ENCODE results near the gene WDPCP. TPM values are rescaled to one million over a fixed set of nuclear protein-coding genes. Genes with fewer than 3 reads are reported as not detected.

WDPCP gene
- total and polyA plus RNA-seq, 10 donors, result 2.1 to 20.0 (median 13.3) TPM

DNA sequence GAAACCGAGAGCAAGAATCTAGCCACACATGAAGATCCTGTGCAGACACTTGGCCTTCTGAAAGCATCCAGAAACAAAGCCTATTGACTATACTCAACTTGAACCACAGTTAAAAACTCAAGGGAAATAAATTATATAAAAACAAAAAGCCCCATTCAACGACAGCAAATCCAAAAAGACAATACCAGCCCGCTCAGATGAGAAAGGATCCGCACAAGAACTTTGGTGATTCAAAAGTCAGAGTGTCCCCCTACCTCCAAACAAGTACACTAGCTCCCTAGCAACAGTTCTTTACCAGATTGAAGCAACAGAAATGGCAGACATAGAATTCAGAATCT is 163.2 kb downstream of the WDPCP start:
- DNase-seq, result no peak
- H3K36me3 ChIP-seq, result peaks cover 0 to 8% (median 0%) of the 10 kb centered on the region in 6 donors
- H3K9me3 ChIP-seq, result peaks cover 0 to 31% (median 13%) of the 10 kb centered on the region in 8 donors
- no peaks in the 10 kb centered on the region for H3K27me3 ChIP-seq (replicated peaks in 1 of 7)
- WGBS, 5 donors, result 73 to 93% (median 83%) methylated on average over 4 of the region's 4 CpGs
- H3K27ac ChIP-seq, result no peak overlapping the region
- intact Hi-C loops (cut with DNase I; ENCODE audit: low total_unique reads), result no loop called here
- TF ChIP-seq CTCF (IDR thresholded peaks at IDR 0.05 in 8 of 11, conservative IDR thresholded peaks at IDR 0.05 in 3 of 11) (peak in 1 of 11 experiments; percentile 3), POLR2AphosphoS5 (IDR thresholded peaks at IDR 0.05) (no peak), POLR2A (IDR thresholded peaks at IDR 0.05) (no peak)
- no peak overlapping the region for H3K4me3 ChIP-seq
- no peaks in the 10 kb centered on the region for H3K4me1 ChIP-seq

DNA sequence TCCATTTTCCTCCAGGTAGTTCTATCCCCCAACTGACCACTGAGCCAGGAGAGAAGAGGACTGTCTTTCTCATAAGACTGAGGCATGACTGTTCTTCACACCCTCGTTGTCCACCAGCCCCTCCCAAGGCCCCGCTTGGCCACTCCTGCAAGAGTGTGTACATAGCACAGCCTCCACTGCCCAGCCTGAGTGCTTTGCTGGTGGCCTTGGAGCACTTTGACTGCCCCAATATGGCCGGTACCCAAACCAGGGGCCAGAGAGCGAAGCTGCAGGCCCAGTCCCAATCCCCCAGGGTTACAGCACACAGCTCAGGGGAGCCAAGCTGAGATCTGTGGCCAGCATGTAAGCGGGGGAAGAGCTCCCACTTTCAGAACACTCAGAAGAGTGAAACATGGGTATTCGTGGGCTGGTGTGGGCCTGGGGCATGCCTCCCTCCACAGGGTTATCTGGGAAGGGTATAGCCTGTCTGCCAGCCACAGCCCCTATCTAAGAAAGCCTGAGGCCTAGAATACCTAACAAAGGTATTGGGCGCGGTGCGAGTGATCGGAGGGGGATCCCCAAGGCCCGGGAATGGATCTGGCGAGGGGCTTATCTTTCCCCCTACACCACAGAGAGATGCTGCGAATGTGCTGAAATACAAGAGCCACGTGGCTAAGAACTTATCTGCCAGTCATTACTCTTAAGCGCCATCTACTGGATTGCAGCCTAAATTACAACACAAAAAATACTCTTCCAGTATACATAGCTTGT is 163.8 kb downstream of the WDPCP start:
- DNase-seq, result no peak
- Histone ChIP-seq H3K36me3 (peaks cover 0 to 8% (median 0%) of the 10 kb centered on the region in 6 donors), H3K4me3 (no peak overlapping the region), H3K27ac (no peak overlapping the region), H3K27me3 (replicated peaks in 1 of 7) (no peaks in the 10 kb centered on the region), H3K9me3 (peaks cover 0 to 29% (median 13%) of the 10 kb centered on the region in 8 donors), H3K4me1 (no peaks in the 10 kb centered on the region)
- WGBS, 5 donors, result 75 to 86% (median 80%) methylated on average over 11 to 15 of the region's 15 CpGs
- TF ChIP-seq CTCF (IDR thresholded peaks at IDR 0.05 in 8 of 11, conservative IDR thresholded peaks at IDR 0.05 in 3 of 11), result peak in 6 of 11 experiments; percentile 19 to 55 (median 36)
- no peak for TF ChIP-seq POLR2A (IDR thresholded peaks at IDR 0.05)
- intact Hi-C loops (cut with DNase I; ENCODE audit: low total_unique reads), result no loop called here

DNA sequence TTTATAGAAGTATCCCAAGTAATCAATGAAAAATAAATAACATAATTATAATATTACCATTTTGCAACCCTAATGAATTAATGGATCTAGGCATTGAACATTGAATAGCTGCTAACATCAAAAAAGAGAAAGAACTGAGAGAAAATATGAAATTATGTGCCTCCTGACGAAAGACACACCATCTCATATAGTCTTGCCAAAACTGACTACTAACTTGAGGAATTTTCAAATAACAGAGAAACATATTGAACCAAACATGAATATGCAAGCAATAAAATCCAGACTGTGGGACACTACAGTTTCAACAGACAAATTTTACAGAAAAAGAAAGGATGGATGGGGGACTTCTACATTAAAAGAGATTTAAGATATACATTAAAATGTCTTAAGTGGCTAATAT is 165.7 kb downstream of the WDPCP start:
- H3K9me3 ChIP-seq, result peaks cover 0 to 14% (median 2%) of the 10 kb centered on the region in 8 donors
- TF ChIP-seq POLR2A (IDR thresholded peaks at IDR 0.05) (no peak), POLR2AphosphoS5 (IDR thresholded peaks at IDR 0.05) (no peak), CTCF (IDR thresholded peaks at IDR 0.05 in 8 of 11, conservative IDR thresholded peaks at IDR 0.05 in 3 of 11) (no peak)
- no peak for DNase-seq
- H3K27ac ChIP-seq, result no peak overlapping the region
- 91 to 100% (median 95%) methylated on average over 1 of the region's 1 CpG for WGBS, 5 donors
- H3K4me1 ChIP-seq, result no peaks in the 10 kb centered on the region
- H3K4me3 ChIP-seq, result no peak overlapping the region
- no peaks in the 10 kb centered on the region for H3K27me3 ChIP-seq (replicated peaks in 1 of 7)
- intact Hi-C loops (cut with DNase I; ENCODE audit: low total_unique reads), result no loop called here
- H3K36me3 ChIP-seq, result no peaks in the 10 kb centered on the region

GRCh38 chr2:63408530-63408929 is 179.7 kb downstream of the WDPCP start:
- TF ChIP-seq CTCF (IDR thresholded peaks at IDR 0.05 in 8 of 11, conservative IDR thresholded peaks at IDR 0.05 in 3 of 11) (no peak), POLR2AphosphoS5 (IDR thresholded peaks at IDR 0.05) (no peak), POLR2A (IDR thresholded peaks at IDR 0.05) (no peak)
- Histone ChIP-seq H3K27me3 (replicated peaks in 1 of 7) (no peaks in the 10 kb centered on the region), H3K9me3 (no peaks in the 10 kb centered on the region), H3K36me3 (peaks cover 0 to 19% (median 0%) of the 10 kb centered on the region in 6 donors), H3K4me3 (no peak overlapping the region), H3K27ac (no peak overlapping the region), H3K4me1 (no peaks in the 10 kb centered on the region)
- intact Hi-C loops (cut with DNase I; ENCODE audit: low total_unique reads), result no loop called here
- no peak for DNase-seq
- 94 to 98% (median 96%) methylated on average over 2 to 5 of the region's 5 CpGs for WGBS, 5 donors

All from spleen (tissue), 11 donors.